HepG2 (cell line): ENCODE results near the gene GRID1. TPM values are rescaled to one million over a fixed set of nuclear protein-coding genes. Genes with fewer than 3 reads are reported as not detected.

Experiments used
- ATAC-seq: fragments of 200-7000 bp; cut with Tn5 transposase; 3 replicates; pipeline ENCODE4 v1.9.1; 2020; ENCODE audit warnings: mild to moderate bottlenecking, moderate library complexity
- BruUV-seq: library from RNA; stranded (reverse); fragments of 400-500 nt; replicated peaks from 2 replicates; lab custom pipeline; 2021; lab: Mats Ljungman, UMichigan
- CTCF ChIA-PET: fragments of 300-600 bp; formaldehyde crosslinking; extraction: SDS; loops from one replicate; lab custom pipeline; 2021; ENCODE audit warnings: low total read pairs, inconsistent platforms, low intra/inter-chr PET ratio; lab: Yijun Ruan, JAX
- POLR2A ChIA-PET: fragments of 350-600 bp; sonication (Branson Sonifier 250); formaldehyde crosslinking; loops from one replicate; lab custom pipeline; 2020; ENCODE audit warnings: antibody characterized with exemption, inconsistent platforms; lab: Yijun Ruan, JAX
- DNase-seq: peaks from one replicate; pipeline ENCODE4 v3.0.0-alpha.2; 2015; ENCODE audit warnings: low spot score
- FAIRE-seq: peaks from 3 replicates; lab custom pipeline; 2011; peaks lifted over from hg19 to GRCh38; lab: Jason Lieb, UNC
- H2AFZ ChIP-seq: one replicate; pipeline ENCODE4 v1.6.1; 2011; ENCODE audit warnings: low read length, inconsistent platforms
- H3K27ac ChIP-seq: fragments of 300-600 bp; 3 replicates; pipeline ENCODE4 v1.8.0; 2011; ENCODE audit warnings: mixed run types, mild to moderate bottlenecking, mixed read lengths, low read length, inconsistent platforms; ENCODE audit not compliant: insufficient read depth; ENCODE audit errors: extremely low read length
- H3K27me3 ChIP-seq, 2 experiments: fragments of 200-600 bp in 1 of 2; 2 replicates in 1 of 2; 3 replicates in 1 of 2; pipeline versions ENCODE4 v1.6.0 to v1.8.0; 2011; ENCODE audit warnings: low read length in 2 of 2, mild to moderate bottlenecking in 2 of 2, moderate library complexity in 2 of 2, inconsistent platforms in 1 of 2; ENCODE audit not compliant: insufficient read depth in 2 of 2, control insufficient read depth in 1 of 2
- H3K36me3 ChIP-seq, 2 experiments: fragments of 200-600 bp in 1 of 2; replicated peaks in 1 of 2; 2 replicates in 1 of 2; 3 replicates in 1 of 2; pipeline versions ENCODE4 v1.5.1 to v1.8.0; 2011; ENCODE audit warnings: low read length in 2 of 2, inconsistent platforms in 1 of 2; ENCODE audit not compliant: insufficient read depth in 2 of 2, control insufficient read depth in 1 of 2
- H3K4me1 ChIP-seq: 2 replicates; pipeline ENCODE4 v1.5.1; 2012; ENCODE audit warnings: low read length, inconsistent platforms; ENCODE audit not compliant: insufficient read depth
- H3K4me2 ChIP-seq: 2 replicates; pipeline ENCODE4 v1.6.0; 2011; ENCODE audit warnings: low read depth, low read length, inconsistent platforms
- H3K4me3 ChIP-seq, 3 experiments: fragments of 200-600 bp in 1 of 3; sonication (generic), shearing (Covaris generic) in 1 of 3; replicated peaks in 1 of 3; 2 replicates each; pipeline ENCODE4 v1.5.1; 2011 to 2016; ENCODE audit warnings: low read length in 3 of 3, inconsistent platforms in 2 of 3, low read depth in 2 of 3, mild to moderate bottlenecking in 2 of 3, control low read depth in 1 of 3, mixed read lengths in 1 of 3; ENCODE audit not compliant: insufficient read depth in 1 of 3
- H3K79me2 ChIP-seq: one replicate; pipeline ENCODE4 v1.6.1; 2011; ENCODE audit warnings: low read length, inconsistent platforms; ENCODE audit not compliant: insufficient read depth
- H3K9ac ChIP-seq: 2 replicates; pipeline ENCODE4 v1.6.0; 2011; ENCODE audit warnings: mild to moderate bottlenecking, low read depth, low read length, inconsistent platforms; ENCODE audit not compliant: insufficient read depth
- H3K9me3 ChIP-seq: 2 replicates; pipeline ENCODE4 v1.5.1; 2012; ENCODE audit warnings: mild to moderate bottlenecking, low read length
- H4K20me1 ChIP-seq: 2 replicates; pipeline ENCODE4 v1.6.0; 2011; ENCODE audit warnings: inconsistent platforms, mild to moderate bottlenecking, low read length, moderate library complexity; ENCODE audit not compliant: insufficient read depth
- MTF2 ChIP-seq: sonication (generic); formaldehyde crosslinking; IDR thresholded peaks from 2 replicates; pipeline ENCODE4 v1.5.0; 2020; ENCODE audit warnings: missing genetic modification reagents, borderline replicate concordance
- NFIB ChIP-seq: sonication (generic); formaldehyde crosslinking; IDR thresholded peaks from 2 replicates; pipeline ENCODE4 v1.9.0; 2021; ENCODE audit warnings: missing genetic modification reagents, mild to moderate bottlenecking, borderline replicate concordance
- SSRP1 ChIP-seq: IDR thresholded peaks from 2 replicates; pipeline ENCODE4 v1.6.1; 2016; ENCODE audit warnings: control low read depth
- ZNF264 ChIP-seq: sonication (generic); formaldehyde crosslinking; IDR thresholded peaks from 2 replicates; pipeline ENCODE4 v1.4.0; 2020; ENCODE audit warnings: missing genetic modification reagents
- ZNF614 ChIP-seq: IDR thresholded peaks from 2 replicates; pipeline ENCODE4 v1.6.1; 2018; ENCODE audit warnings: missing biosample characterization, missing genetic modification reagents, inconsistent platforms, borderline replicate concordance
- ZNF720 ChIP-seq: sonication (generic); formaldehyde crosslinking; IDR thresholded peaks from 2 replicates; pipeline ENCODE4 v1.4.0; 2020; ENCODE audit warnings: missing genetic modification reagents
- WGBS: methylation state at CpG from one replicate; pipeline ENCODE4 v1.1.6; 2017; ENCODE audit warnings: low lambda C conversion rate; 5-methylcytosine and 5-hydroxymethylcytosine counted together
- in situ Hi-C: cut with HindIII; loops from 2 replicates; pipeline ENCODE4 v1.10.0; 2017; ENCODE audit warnings: low pct_unique_long_range_greater_than_20kb; ENCODE audit not compliant: extremely low pct_ligation_motif_present
- intact Hi-C: fragments of 100-400 bp; cut with micrococcal nuclease; formaldehyde crosslinking; loops from one replicate; pipeline ENCODE4 v1.10.0; 2022; ENCODE audit not compliant: unreplicated experiment
- polyA plus RNA-seq, 8 experiments: library from polyadenylated mRNA; depleted of rRNA in 3 of 8; stranded (reverse) in 7 of 8; unstranded in 1 of 8; fragments of >200 nt; fragmentation: Illumina TruSeq in 4 of 8; extraction: Trizol in 4 of 8; gene quantifications; 2 replicates each; pipeline versions ENCODE4 v1.2.1 to v1.2.3, GENCODE V29; 2011 to 2016; ENCODE audit warnings: low read depth in 4 of 8, missing spikeins in 1 of 8, mixed read lengths in 1 of 8; ENCODE audit not compliant: insufficient read depth in 1 of 8
- total RNA-seq, 5 experiments: library from RNA; depleted of rRNA; stranded (reverse); fragments of >200 nt; fragmentation: Illumina TruSeq; extraction: Trizol; gene quantifications; 2 replicates each; pipeline ENCODE4 v1.2.3, GENCODE V29; 2016; ENCODE audit warnings: low read depth in 1 of 5
- TF ChIP-seq, protein P1 (sequence below): sonication (generic); formaldehyde crosslinking; IDR thresholded peaks from 2 replicates; pipeline ENCODE4 v1.8.1; 2023; ENCODE audit warnings: mild to moderate bottlenecking, missing genetic modification reagents

GRID1 gene
- total and polyA plus RNA-seq, 2 of the 13 experiments (the other 11 are each of a cell fraction or from before 2014, with no cell fraction given) = 0.05 TPM; not detected in 1

DNA sequence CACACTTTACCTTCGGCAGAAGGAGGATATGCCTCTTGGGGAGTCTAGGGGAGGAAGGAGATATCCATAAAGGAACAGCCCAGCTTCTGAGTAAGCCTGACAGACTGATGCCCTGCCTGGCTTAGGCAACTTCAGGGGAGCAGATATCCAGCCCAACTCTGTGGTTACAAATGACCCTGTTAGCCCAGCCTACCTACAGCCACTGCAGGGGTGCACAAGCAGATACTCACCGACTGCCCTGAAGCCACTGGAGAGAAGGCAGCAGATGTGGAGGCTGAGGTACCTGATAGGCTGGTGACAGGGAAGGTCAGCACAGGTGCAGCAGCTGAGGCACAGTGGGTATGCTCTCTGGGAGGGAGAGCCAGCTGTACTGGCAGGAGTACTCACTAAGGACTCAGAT, 770.2 kb downstream of the GRID1 start (continued):
- TF ChIP-seq ZNF614 = no peak
- no peak for TF ChIP-seq ZNF720 (CRISPR knock-in tag)

DNA sequence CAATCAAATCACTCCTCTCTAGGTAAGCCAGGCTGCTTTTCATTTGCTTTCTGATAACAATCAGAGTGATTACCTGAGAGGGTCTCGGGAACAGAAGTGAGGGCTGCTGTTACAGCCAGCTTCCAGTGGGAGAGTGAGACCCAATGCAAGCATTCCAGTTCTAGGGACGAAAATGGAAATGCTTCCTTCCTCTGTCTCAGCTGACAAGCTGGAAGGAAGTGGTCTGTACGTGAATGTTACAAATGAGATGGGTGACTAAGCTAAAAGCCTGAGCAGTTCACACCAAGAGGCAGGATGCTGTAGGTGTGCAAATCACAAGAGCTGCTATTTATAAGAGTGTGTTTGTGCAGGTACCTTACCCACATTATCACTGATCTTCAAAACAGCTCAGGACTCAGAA, 772.4 kb downstream of the GRID1 start:
- TF ChIP-seq MTF2 (CRISPR knock-in tag) (no peak), NFIB (no peak), ZNF264 (CRISPR knock-in tag) (no peak), SSRP1 (CRISPR knock-in tag) (no peak)
- TF ChIP-seq, protein P1, sequence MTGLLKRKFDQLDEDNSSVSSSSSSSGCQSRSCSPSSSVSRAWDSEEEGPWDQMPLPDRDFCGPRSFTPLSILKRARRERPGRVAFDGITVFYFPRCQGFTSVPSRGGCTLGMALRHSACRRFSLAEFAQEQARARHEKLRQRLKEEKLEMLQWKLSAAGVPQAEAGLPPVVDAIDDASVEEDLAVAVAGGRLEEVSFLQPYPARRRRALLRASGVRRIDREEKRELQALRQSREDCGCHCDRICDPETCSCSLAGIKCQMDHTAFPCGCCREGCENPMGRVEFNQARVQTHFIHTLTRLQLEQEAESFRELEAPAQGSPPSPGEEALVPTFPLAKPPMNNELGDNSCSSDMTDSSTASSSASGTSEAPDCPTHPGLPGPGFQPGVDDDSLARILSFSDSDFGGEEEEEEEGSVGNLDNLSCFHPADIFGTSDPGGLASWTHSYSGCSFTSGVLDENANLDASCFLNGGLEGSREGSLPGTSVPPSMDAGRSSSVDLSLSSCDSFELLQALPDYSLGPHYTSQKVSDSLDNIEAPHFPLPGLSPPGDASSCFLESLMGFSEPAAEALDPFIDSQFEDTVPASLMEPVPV = no peak
- Histone ChIP-seq H3K27ac (no peak overlapping the region), H3K36me3 (no peaks in the 10 kb centered on the region), H3K27me3 (peaks cover 0 to 3% of the 10 kb centered on the region in 2 experiments; a peak in 1 of 5 replicates), H3K79me2 (no peaks in the 10 kb centered on the region), H4K20me1 (no peaks in the 10 kb centered on the region), H3K9ac (no peak overlapping the region), H3K4me2 (no peak overlapping the region), H3K4me1 (no peaks in the 10 kb centered on the region), H3K4me3 (no peak overlapping the region), H2AFZ (no peak overlapping the region), H3K9me3 (no peaks in the 10 kb centered on the region)
- in situ Hi-C loops = no loop called here
- DNase-seq (no peak), ATAC-seq (no peak), FAIRE-seq (no peak)
- BruUV-seq = no TSS peak
- intact Hi-C loops = no loop called here
- 2% methylated on average over 3 of the region's 3 CpGs for WGBS
- ChIA-PET POLR2A (no interaction called here), CTCF (no interaction called here)
